ENCODE data around the gene PLD4.
A peak's percentile ranks its signal among the peaks of the same experiment; 100 is the strongest.

Gene PLD4

GRCh38 chr14:104929268-104930230 lies 4.9 kb downstream of the PLD4 start:
- no peak for DNase-seq

GRCh38 chr14:104930526-104931303 lies 6.0 kb downstream of the PLD4 start:
- DNase-seq = no peak

- no peak for DNase-seq
Measured at GRCh38 chr14:104931304-104931770, 6.7 kb downstream of the PLD4 start.

GRCh38 chr14:104931771-104932675 lies 7.3 kb downstream of the PLD4 start:
- DNase-seq = no peak

GRCh38 chr14:104932676-104933631 lies 8.3 kb downstream of the PLD4 start:
- peak; percentile 51 for DNase-seq

- no peak for DNase-seq
Measured at GRCh38 chr14:104933746-104934733, 9.4 kb downstream of the PLD4 start.

- DNase-seq = no peak
Measured at GRCh38 chr14:104935026-104935650, 10.5 kb downstream of the PLD4 start.

GRCh38 chr14:104935955-104936354 lies 11.3 kb downstream of the PLD4 start:
- DNase-seq = no peak

GRCh38 chr14:104936361-104937155 lies 11.9 kb downstream of the PLD4 start:
- no peak for DNase-seq

GRCh38 chr14:104937161-104937560 lies 12.5 kb downstream of the PLD4 start:
- DNase-seq = no peak

- DNase-seq = no peak
Measured at GRCh38 chr14:104937694-104938365, 13.2 kb downstream of the PLD4 start.

- no peak for DNase-seq
Measured at GRCh38 chr14:104938436-104938835, 13.8 kb downstream of the PLD4 start.

GRCh38 chr14:104938960-104939359 lies 14.3 kb downstream of the PLD4 start:
- DNase-seq = no peak

- DNase-seq = no peak
Measured at GRCh38 chr14:104939666-104940410, 15.2 kb downstream of the PLD4 start.

GRCh38 chr14:104940526-104941150 lies 16.0 kb downstream of the PLD4 start:
- DNase-seq = no peak

- no peak for DNase-seq
Measured at GRCh38 chr14:104941508-104942365, 17.1 kb downstream of the PLD4 start.
